Lung microvascular endothelial cell (primary cell): ENCODE data around the gene RXRB. TPM values are rescaled to one million over a fixed set of nuclear protein-coding genes. Genes with fewer than 3 reads are reported as not detected.

Source experiments
- DNase-seq, 2 donors: peaks; one replicate each; pipeline versions ENCODE4 v3.0.0 to v3.0.0-alpha.2; 2010; ENCODE audit warnings: low read depth in 2 of 2
- total RNA-seq: library from RNA; depleted of rRNA; stranded (reverse); fragments of >200 nt; gene quantifications from 2 replicates; pipeline ENCODE4 v1.2.1, GENCODE V29; 2014

RXRB gene
- total RNA-seq, 1 donor from 2014 or later, result 18.3 TPM

- no peak for DNase-seq
Observed at GRCh38 chr6:33176906-33177305, 23.6 kb downstream of the RXRB start.

- DNase-seq, result no peak
Observed at GRCh38 chr6:33175436-33176069, 24.9 kb downstream of the RXRB start.

GRCh38 chr6:33174784-33175183 lies 25.7 kb downstream of the RXRB start:
- DNase-seq, result no peak

GRCh38 chr6:33173535-33174180 lies 26.8 kb downstream of the RXRB start:
- DNase-seq, result no peak

GRCh38 chr6:33172688-33173534 lies 27.6 kb downstream of the RXRB start:
- peak; percentile 33 to 45 for DNase-seq

GRCh38 chr6:33171880-33172687 lies 28.4 kb downstream of the RXRB start:
- DNase-seq, result no peak

GRCh38 chr6:33171016-33171879 lies 29.2 kb downstream of the RXRB start:
- DNase-seq, result no peak

- no peak for DNase-seq
Observed at GRCh38 chr6:33170176-33171015, 30.1 kb downstream of the RXRB start.

GRCh38 chr6:33169291-33170175 lies 30.9 kb downstream of the RXRB start:
- no peak for DNase-seq

- DNase-seq, result no peak
Observed at GRCh38 chr6:33168639-33169038, 31.8 kb downstream of the RXRB start.

- no peak for DNase-seq
Observed at GRCh38 chr6:33168284-33168601, 32.2 kb downstream of the RXRB start.

- DNase-seq, result no peak
Observed at GRCh38 chr6:33167374-33168283, 32.8 kb downstream of the RXRB start.

- DNase-seq, result no peak
Observed at GRCh38 chr6:33166811-33167210, 33.7 kb downstream of the RXRB start.

GRCh38 chr6:33166363-33166762 lies 34.1 kb downstream of the RXRB start:
- no peak for DNase-seq

GRCh38 chr6:33165581-33166258 lies 34.7 kb downstream of the RXRB start:
- no peak for DNase-seq

GRCh38 chr6:33164665-33165373 lies 35.6 kb downstream of the RXRB start:
- DNase-seq, result no peak

- DNase-seq, result no peak
Observed at GRCh38 chr6:33164176-33164575, 36.3 kb downstream of the RXRB start.
